GM03348 (cell line): ENCODE data around the gene LCAT.
"Not testable (repeated sequence)": the region's sequence is repeated elsewhere in the genome, so short reads cannot be mapped to it uniquely, and the experiment has no call there.

Experiments
- DNase-seq: peaks from one replicate; pipeline ENCODE4 v3.0.0; 2012; ENCODE audit warnings: low spot score

LCAT gene

DNA sequence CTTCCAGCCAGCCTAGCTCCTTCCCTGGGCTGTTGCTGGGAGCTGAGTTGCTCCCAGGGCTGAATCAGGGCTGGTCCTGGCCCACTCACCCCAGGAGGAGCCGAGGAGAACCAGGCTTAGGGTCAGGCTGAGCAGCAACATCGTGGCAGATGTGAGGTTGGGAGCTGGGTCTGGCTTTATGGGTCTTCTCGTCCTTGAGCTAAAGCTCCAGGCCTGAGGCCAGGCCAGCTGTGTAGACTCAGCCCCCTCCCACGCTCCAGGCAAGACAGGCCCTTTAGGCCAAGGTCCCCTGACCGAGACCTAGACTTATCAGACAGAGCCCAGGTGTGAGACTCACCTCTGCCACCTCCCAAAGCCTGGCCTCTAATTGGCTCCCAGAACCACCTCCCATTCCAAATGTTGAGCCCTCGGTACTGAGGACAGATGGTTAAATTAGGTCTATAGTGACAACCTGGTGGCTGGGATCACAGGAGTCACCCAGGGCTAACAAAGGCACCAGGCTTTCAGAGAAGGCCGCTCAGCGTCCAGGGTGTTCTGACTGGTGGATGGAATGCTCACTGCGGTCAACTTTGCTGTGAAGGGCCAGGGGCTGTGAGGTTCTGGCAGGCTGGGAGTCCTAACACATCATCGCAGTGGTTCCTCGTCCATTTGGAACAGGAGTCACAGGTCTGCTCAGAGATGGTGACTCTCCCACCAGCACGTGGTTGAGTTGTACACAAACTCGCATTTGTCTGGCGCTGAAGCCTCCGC, 12.0 kb downstream of the LCAT start, which contains the start of gene CTRL:
Gene CTRL, minus strand, starts transcription at position 151 of the 750 bp plus-strand sequence. Its CDS starts 10 bp downstream, at position 141.
- DNase-seq: no peak

DNA sequence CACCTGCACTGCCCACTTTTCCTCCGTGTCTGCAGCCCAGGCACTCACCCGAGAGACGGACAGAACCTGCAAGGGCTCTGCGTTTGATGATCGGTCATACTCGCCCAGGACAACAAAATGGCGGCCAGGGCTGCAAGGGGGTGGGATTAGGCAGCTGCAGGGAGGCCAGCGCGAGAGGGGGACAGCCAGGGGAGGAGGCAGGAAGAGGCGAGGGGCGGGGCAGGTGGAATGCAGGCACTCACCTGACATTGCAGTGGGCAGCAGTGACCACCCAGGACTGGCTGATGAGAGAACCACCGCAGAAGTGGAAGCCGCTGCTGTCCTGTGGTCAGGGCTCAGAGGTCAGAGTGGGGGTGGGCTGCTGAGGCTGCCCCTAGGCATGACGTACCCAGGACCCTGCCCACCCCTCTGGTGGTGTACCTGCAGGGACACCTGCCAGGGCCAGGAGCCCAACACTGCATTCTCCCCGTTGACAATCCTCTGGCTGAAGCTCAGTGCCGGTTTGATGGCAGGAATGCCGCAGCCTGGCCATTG, 13.2 kb downstream of the LCAT start:
- DNase-seq: no peak

DNA sequence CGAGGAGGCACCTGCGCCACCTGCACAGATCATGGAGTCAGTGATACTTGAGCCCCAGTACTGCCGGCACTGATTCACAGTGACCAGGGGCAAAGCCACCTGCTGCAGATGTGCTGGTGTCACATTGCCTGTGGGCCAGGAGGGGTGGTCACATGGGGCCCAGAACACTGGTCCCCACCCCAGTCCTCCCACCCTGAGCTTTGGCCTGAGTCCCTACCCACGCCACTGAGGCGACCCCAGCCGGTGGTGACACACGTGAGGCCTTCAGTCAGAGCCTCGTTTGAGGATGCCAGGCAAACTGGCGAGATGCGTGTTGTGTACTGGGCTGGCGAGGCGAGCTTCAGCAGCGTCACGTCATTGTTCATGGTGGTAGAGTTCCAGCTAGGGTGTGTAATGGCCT, 13.7 kb downstream of the LCAT start:
- DNase-seq: no peak

DNA sequence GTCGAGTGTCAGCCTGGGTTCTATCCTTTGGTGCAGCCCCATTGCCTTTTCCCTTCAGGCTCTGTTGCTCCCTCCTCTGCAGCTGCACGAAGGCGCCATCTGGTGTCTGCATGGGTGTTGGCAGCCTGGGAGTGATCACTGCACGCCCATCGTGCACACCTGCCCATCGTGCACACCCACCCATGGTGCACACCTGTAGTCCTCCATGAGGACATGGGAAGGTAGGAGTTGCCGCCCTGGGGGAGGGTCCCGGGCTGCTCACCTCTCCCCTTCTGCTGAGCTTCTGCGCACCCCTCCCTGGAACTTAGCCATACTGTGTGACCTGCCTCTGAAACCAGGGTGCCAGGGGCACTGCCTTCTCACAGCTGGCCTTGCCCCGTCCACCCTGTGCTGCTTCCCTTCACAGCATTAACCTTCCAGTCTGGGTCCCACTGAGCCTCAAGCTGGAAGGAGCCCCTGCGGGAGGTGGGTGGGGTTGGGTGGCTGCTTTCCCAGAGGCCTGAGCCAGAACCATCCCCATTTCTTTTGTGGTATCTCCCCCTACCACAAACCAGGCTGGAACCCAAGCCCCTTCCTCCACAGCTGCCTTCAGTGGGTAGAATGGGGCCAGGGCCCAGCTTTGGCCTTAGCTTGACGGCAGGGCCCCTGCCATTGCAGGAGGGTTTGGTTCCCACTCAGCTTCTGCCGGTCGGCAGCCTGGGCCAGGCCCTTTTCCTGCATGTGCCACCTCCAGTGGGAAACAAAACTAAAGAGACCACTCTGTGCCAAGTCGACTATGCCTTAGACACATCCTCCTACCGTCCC, 15.2 kb downstream of the LCAT start:
- DNase-seq: peak; percentile 87

DNA sequence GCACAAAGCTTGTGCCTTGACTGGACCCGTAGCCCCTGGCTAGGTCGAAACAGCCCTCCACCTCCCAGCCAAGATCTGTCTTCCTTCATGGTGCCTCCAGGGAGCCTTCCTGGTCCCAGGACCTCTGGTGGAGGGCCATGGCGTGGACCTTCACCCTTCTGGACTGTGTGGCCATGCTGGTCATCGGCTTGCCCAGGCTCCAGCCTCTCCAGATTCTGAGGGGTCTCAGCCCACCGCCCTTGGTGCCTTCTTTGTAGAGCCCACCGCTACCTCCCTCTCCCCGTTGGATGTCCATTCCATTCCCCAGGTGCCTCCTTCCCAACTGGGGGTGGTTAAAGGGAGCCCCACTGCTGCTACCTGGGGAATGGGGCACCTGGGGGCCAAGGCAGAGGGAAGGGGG, 15.8 kb downstream of the LCAT start:
- no peak for DNase-seq

DNA sequence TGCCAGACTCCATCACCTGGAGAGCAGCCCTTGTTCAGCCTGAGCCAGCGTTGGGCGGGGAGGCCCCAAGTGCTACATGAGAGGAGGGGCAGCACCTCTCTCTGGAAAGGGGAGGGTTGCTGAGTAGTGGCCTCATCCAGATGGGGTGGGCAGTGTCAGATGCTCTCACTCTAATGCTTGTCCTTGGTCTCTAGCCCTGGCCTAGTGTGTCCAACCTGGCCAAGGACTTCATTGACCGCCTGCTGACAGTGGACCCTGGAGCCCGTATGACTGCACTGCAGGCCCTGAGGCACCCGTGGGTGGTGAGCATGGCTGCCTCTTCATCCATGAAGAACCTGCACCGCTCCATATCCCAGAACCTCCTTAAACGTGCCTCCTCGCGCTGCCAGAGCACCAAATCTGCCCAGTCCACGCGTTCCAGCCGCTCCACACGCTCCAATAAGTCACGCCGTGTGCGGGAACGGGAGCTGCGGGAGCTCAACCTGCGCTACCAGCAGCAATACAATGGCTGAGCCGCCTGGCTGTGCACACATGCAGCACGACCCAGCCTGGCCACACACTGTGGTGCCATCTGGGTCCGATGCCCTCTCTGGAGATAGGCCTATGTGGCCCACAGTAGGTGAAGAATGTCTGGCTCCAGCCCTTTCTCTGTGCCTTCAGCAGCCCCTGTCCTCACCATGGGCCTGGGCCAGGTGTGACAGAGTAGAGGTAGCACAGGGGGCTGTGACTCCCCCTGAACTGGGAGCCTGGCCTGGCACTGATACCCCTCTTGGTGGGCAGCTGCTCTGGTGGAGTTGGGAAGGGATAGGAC, 16.6 kb downstream of the LCAT start:
- DNase-seq: no peak

DNA sequence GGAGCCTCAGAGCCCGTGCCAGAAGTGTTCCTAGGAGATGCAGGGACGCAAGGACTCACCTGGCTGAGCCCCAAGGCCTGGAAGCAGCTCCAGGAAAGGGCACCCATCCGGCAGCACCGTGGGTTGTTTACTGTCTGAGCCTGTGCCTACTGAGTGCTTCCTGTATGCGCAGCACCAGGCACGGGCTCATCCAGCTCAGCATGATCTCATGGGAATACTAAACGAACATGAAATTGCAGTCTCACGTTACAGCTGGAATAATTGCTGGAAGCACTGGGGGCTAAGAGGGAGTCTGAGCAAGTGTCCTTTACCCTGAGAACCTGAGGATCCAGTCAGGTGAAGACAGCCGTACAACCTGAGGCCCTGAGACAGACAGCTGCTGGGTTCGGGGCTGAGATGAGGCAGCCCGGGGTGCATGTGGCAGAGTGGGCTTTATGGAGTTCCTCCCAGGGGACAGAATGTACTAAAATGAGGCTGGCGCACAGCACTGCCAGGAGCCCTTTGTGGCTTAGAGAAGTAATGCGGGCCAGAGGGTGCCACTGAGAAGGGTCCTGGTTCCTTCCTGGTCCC, 17.7 kb downstream of the LCAT start:
- DNase-seq: no peak

DNA sequence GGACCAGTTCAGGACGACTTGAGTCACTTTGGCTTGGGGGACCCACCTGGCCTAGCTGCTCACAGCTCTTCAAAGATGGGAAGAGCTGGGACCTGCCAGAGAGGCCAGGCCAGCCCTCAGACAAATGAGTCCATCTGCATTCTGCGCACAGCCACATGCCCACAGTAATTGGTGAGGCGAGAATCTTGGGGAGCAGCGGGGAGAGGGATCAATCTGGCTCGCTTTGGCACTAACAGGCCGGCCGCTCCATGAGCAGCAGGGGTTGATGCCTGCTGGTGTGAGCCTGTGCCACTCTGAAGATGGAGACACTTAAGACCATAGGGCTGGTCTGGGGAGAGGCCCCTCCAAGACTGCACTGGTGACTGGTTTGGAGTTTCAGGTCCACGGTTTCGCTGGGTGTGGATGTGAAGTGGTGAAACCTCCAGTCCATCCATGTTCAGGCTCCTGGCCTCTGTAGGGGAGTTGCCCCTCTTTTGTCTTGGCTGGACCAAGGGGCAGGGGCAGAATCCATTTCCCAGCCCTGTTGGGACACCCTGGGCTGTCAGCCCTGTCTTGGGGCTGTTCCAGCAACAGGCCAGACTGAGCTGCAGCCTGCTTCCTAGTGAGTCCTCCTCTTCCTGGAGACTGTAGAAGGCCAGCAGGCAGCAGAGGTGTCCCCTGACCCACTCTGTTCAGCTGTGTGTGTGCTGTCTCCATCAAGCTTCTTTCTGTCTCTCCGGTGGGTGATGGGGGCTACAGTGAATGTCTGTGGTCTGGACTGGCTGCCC, 19.6 kb downstream of the LCAT start:
- no peak for DNase-seq

DNA sequence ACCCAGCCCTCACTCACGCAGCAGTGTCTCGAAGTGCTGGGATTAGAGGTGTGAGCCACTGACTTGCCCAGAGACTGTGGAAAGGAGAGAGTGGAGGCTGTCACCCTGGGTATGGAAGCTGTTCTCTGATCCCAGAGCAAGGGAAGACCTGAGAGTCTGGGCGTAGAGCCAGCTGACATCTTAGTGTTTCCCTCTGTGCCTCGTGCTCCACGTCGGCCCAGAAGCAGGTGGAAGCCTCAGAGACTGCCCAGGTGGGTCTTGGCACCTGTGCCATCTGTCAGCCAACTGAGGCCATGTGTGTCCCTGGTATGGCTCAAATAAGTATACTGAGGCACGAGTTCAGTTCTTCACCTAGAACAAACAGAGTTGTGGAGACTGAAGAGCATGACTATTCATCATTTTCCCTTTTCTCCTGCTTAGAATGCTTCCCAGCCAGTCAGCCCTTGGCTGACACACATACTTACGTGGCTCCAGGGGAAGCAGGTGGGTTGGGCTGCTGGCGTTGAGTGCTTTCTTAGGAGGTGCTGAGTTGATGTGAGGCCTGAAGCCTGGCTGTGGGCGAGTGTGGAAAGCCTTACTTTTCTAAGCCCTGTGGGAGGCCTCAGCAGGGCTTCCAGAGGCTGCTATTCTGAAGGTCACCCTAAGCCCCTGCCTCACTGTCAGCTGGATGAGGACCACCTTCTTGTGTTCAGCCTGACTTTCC, 20.4 kb downstream of the LCAT start:
- no peak for DNase-seq

DNA sequence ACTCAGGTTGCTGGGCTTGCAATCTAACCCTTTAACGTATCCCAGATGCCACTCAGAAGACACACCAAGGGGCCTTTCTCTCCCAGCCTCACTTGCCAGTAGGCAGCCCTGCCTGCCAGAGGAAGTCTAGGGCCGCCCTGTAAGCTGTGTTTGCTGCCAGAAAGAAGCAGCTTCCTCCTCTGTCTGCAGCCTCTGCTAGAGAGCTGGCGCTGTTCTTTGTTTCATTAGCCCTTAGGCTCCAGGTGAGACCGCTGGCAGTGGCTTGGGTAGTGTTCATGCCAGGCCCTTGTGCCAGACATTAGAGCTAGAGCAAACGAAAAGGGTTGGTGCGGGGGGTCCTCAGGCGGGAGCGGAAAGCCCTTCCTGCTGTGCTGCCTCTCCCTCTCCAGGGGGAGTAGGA, 21.2 kb downstream of the LCAT start:
- DNase-seq: no peak

DNA sequence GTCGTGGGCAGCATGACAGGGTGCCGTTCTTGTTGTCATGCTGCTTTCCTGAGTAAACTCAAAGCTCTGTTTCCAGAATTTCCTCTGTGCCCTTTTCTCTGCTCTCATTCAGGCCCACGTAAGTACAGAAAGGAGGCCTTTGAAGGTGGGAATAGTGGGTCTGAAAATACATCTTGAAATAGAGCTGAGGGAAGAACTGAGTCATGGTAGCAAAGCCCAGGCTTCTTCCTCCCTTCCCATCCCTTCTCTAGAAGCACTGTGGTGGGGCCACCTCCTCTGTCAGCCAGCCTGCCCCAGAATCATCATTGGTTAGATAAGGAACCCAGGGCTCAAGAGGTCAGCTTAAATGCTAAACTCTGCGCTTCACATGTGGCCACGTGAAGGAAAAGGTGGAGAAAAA, 21.7 kb downstream of the LCAT start:
- no peak for DNase-seq

DNA sequence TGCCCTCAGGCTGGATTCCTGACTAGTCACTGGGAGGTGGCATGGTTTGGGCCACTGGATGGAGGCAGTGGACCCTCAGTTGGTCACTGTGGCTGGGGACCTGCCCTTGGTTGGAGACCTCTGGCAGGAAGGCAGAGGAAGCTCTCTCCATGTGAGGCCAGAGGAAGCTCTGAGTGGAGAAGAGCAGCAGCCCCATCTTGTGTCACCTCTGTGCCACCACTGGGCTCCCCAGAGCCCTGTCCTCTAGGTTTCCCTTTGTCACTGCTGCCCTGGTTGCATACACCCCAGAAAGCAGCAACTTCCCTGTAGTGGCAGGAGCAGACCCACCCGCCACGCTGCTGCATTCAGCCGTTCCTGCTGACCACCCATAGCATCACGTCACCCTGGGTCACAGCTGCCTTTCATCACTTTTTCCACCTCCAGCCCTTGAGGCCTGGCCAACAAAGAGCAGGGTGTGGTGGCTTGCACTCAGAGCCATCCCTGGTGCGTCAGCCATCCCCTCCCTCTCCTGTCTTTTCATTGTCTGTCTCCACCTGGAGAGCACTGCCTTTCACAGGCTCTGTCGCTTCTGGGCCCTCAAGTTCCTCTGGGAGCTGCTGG, 24.2 kb downstream of the LCAT start:
- DNase-seq: no peak

DNA sequence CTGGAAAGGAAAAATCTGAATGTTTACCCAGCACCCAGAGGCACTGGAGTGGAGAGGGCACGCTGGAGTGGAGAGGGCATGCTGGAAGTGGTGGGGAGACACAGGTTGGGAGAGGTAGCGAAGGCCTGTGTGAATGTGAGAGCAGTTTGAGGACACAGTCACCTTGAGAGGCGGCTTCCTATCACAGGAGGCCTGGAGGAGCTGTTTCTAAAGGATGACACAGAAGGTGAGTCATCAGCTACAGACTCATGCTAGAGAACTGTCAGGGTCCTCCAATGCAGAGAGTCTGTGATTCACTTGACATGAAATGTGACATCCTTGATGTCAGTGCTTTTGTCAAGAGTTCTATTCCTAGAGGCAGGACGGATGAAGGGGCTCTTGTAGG, 26.1 kb downstream of the LCAT start:
- peak; percentile 83 for DNase-seq

DNA sequence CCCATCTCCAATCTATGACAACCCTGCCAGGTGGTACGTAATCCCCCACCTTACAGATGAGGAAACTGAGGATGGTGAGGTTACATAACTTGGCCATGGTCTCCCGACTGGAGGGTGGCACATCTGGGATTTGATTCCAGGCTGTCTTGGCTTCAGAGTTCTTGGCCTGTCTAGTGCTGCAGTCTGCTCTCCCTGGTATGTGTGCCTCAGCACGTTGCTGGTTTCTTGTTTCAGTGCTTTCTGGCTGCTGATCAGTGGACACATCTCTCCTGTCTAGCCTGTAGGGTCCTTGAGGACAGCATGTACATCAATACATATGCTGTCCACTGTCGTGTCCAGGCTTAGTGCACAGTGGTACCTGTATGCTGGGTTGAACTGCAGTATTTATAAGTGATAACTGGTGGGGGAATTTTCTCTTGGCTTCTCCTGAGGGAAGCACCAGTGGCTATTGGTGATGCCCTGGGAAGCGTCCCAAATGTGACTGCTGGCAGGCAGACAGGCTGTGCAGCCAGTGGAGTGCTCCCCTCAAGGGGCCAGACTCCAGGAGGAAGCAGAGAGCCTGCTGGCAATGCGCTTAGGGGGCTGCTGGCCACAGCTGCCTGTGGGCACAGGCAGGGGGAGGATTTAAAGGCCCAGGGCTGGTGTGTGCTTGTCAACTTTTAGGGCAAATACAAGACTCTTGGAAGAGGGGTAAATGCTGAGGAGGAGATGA, 26.6 kb downstream of the LCAT start:
- peak; percentile 56 for DNase-seq

DNA sequence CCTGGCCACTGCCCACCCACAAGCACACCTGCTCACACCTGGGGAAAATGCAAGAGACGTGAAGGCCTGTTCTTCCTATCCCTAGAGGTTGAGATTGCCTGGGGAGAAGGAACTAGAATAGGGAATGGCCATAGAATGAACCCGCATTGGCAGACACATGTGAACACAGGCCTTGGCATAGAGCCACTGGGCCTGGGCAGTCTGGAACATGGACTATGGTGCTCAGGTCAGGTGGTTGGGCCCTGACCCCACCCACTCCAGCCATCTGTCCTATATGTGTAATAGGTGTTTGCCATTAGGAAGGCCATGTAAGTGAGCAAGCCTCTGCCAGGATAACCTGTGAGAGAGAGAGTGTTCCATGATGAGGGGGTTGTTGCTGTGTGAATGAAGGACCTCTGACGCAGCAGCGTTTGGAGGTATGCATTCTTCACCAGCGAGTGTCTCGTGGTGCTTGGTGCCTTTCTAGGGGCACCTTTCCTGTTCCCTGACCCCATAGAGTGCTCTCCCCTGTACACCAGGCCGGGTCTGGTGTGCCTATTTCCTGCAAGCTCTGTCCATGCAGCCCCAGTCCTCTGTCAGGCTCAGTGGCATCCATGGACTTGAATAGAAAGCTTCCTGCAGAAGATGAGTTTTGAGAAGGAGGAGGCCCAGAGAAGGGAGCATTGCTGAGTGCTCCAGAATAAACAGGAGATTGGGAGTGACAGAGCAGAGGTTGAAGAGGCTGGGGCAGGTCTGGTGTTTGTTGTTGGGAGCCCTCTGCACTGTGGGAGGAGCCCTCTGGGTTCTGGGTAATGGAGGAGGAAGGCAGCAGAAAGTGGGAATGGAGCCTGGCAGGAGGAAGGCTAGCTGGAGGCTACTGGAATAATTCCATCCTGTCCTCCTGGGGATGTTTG, 27.8 kb downstream of the LCAT start:
- no peak for DNase-seq

DNA sequence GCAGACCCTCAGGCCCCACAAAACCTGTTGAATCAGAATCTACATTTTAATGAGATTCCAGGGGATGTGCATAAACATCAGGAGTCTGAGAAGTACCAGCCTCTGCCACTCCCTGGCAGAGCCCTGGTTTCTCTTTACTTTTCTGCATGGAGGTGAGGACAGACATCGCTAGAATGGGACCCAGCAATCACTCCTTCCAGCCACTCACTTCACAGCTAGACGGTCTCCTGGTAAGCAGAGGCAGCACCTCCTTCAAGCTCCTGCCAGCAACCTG, 28.5 kb downstream of the LCAT start:
- DNase-seq: not testable (repeated sequence)

DNA sequence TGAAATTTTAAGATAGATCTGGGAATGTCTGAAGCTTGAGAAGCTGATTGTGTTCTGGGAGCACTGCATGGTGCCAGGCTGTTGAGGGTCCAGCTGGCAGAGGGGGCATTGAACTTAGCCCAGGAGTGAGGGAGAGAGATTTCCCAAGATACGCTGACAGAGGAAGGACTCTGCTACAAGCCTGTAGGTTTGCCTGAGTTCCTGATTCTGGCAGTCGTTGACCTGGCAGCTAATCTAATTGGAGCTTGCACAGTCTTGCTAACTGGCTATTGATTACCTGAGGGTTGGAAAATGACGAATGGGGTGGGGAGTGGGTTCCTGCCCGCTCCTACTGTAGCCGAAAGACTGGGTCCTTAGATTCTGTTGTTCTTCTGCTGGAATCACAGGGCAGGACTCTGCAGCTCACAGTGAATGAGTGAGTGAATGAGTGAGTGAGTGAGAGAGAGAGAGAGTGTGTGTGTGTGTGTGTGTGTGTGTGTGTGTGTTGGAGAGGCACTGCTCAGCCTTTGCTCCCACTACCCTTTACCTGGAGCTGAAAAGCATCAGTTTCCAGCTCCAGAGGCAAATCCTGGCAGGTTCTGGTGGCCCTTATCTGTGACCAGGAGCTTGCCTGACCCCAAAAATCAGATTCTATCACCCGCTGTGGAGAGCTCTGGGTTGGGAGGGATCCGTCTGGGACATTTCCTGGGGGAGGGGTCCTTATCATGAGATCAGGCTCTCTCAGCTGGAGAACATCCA, 29.0 kb downstream of the LCAT start:
- DNase-seq: no peak

DNA sequence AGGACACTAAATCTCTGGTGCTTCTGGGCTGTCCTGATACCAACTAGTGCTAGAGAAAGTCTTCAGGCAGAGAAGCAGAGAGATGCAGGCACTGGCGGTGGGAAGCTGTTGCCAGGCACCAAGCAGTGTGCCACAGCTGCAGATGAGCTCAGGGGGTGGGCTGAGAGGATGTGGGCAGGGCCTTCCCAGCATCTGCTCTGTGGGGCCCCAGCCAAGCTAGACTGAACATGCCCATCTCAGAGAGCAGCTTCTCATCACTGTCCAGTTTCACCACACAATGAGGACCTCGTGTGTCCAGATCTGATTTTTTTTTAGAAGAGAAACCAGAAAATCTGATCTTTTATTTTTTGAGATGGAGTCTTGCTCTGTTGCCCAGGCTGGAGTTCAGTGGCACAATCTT, 33.8 kb downstream of the LCAT start:
- DNase-seq: peak; percentile 71
